MCF 10A (cell line): Measurements from ENCODE around the gene VIT. TPM values are rescaled to one million over a fixed set of nuclear protein-coding genes. Genes with fewer than 3 reads are reported as not detected.

ENCODE experiments used
- BruUV-seq: library from RNA; stranded (reverse); fragments of 400-500 nt; replicated peaks from 2 replicates; lab custom pipeline; 2021; lab: Mats Ljungman, UMichigan
- CTCF ChIA-PET: fragments of 300-600 bp; sonication (Branson Sonifier 250); formaldehyde crosslinking; extraction: SDS; loops from one replicate; lab custom pipeline; 2021; ENCODE audit warnings: antibody characterized with exemption, inconsistent platforms; lab: Yijun Ruan, JAX
- POLR2A ChIA-PET: fragments of 300-600, 350-650 bp; sonication (Branson Sonifier 250); formaldehyde crosslinking; extraction: SDS; loops from one replicate; lab custom pipeline; 2020; ENCODE audit warnings: antibody characterized with exemption, inconsistent platforms; lab: Yijun Ruan, JAX
- DNase-seq: peaks from one replicate; pipeline ENCODE4 v3.0.0-alpha.2; 2018; ENCODE audit not compliant: unreplicated experiment
- H3K27ac Mint-ChIP-seq: one replicate; pipeline ENCODE4 v1.8.0; 2022; ENCODE audit warnings: mild to moderate bottlenecking, low read depth, mixed read lengths; ENCODE audit not compliant: unreplicated experiment
- H3K27me3 Mint-ChIP-seq: one replicate; pipeline ENCODE4 v1.8.0; 2022; ENCODE audit warnings: mixed read lengths; ENCODE audit not compliant: insufficient read depth, unreplicated experiment
- H3K36me3 Mint-ChIP-seq: one replicate; pipeline ENCODE4 v1.8.0; 2022; ENCODE audit warnings: mild to moderate bottlenecking, moderate library complexity, mixed read lengths; ENCODE audit not compliant: insufficient read depth, unreplicated experiment
- H3K4me1 Mint-ChIP-seq: one replicate; pipeline ENCODE4 v1.8.0; 2022; ENCODE audit warnings: mixed read lengths; ENCODE audit not compliant: insufficient read depth, unreplicated experiment
- H3K4me3 Mint-ChIP-seq: one replicate; pipeline ENCODE4 v1.8.0; 2022; ENCODE audit warnings: mild to moderate bottlenecking, moderate library complexity, mixed read lengths; ENCODE audit not compliant: unreplicated experiment
- H3K9me3 Mint-ChIP-seq: one replicate; pipeline ENCODE4 v1.8.0; 2022; ENCODE audit warnings: mixed read lengths; ENCODE audit not compliant: unreplicated experiment
- intact Hi-C: fragments of 100-400 bp; cut with micrococcal nuclease; formaldehyde crosslinking; loops from 2 replicates; pipeline ENCODE4 v1.14.1; 2022
- total RNA-seq: library from RNA; stranded (reverse); gene quantifications from 2 replicates; pipeline ENCODE4 v1.2.3, GENCODE V29; 2022
- TF ChIP-seq, protein P1 (sequence below): fragments of 200-600 bp; IDR thresholded peaks from one replicate; pipeline ENCODE4 v1.8.0; 2022; ENCODE audit warnings: antibody characterized with exemption, mild to moderate bottlenecking; ENCODE audit not compliant: unreplicated experiment

VIT gene
- total RNA-seq, 1 experiment from 2014 or later, result not detected

- Mint-ChIP-seq H3K4me3 (no peak overlapping the region), H3K36me3 (no peaks in the 10 kb centered on the region), H3K4me1 (no peaks in the 10 kb centered on the region), H3K27ac (no peak overlapping the region), H3K9me3 (no peaks in the 10 kb centered on the region), H3K27me3 (peaks cover 71% of the 10 kb centered on the region)
- no TSS peak for BruUV-seq
- ChIA-PET POLR2A (no interaction called here), CTCF (interaction anchor here (0.7 kb wide), 1 partner anchor 45 kb away, joined by 3 read pairs; no protein-coding TSS in a partner anchor)
- no peak for DNase-seq
- TF ChIP-seq, protein P1, sequence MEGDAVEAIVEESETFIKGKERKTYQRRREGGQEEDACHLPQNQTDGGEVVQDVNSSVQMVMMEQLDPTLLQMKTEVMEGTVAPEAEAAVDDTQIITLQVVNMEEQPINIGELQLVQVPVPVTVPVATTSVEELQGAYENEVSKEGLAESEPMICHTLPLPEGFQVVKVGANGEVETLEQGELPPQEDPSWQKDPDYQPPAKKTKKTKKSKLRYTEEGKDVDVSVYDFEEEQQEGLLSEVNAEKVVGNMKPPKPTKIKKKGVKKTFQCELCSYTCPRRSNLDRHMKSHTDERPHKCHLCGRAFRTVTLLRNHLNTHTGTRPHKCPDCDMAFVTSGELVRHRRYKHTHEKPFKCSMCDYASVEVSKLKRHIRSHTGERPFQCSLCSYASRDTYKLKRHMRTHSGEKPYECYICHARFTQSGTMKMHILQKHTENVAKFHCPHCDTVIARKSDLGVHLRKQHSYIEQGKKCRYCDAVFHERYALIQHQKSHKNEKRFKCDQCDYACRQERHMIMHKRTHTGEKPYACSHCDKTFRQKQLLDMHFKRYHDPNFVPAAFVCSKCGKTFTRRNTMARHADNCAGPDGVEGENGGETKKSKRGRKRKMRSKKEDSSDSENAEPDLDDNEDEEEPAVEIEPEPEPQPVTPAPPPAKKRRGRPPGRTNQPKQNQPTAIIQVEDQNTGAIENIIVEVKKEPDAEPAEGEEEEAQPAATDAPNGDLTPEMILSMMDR, result no peak
- intact Hi-C loops, result no loop called here
These were observed 51.7 kb downstream of the VIT start for GRCh38 chr2:36748166-36748565.

DNA sequence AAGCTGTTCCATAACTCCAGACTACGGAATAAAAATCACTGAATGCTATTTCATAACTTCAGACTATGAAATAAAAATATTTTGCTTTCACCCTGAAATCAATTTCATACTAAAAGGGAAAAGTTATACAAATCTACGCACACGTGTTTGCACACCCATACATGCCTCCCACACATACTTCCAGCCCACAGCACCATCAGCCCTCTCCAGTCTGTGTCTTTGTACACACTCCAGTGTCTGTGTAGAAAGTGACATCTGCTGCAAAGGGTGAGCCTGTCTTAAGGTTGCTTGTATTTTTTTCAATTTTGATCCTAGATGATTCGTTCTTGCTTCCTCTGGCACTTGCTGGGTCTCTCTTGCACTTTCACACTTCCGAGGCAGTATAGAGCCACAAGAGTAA lies 53.6 kb downstream of the VIT start:
- no peak for DNase-seq
- Mint-ChIP-seq H3K36me3 (no peaks in the 10 kb centered on the region), H3K4me3 (no peak overlapping the region), H3K9me3 (no peaks in the 10 kb centered on the region), H3K27me3 (peaks cover 52% of the 10 kb centered on the region), H3K4me1 (no peaks in the 10 kb centered on the region), H3K27ac (no peak overlapping the region)
- ChIA-PET CTCF (no interaction called here), POLR2A (interaction anchor here (0.6 kb wide), 1 partner anchor 418 kb away, joined by 3 read pairs; no protein-coding TSS in a partner anchor)
- intact Hi-C loops, result no loop called here
- TF ChIP-seq, protein P1, result no peak
- BruUV-seq, result no TSS peak

- H3K27ac Mint-ChIP-seq, result no peak overlapping the region
- no peaks in the 10 kb centered on the region for H3K9me3 Mint-ChIP-seq
- TF ChIP-seq, protein P1, result no peak
- no peak overlapping the region for H3K4me3 Mint-ChIP-seq
- ChIA-PET POLR2A (no interaction called here), CTCF (no interaction called here)
- peaks cover 15% of the 10 kb centered on the region for H3K27me3 Mint-ChIP-seq
- intact Hi-C loops, result no loop called here
- peak; percentile 28 for DNase-seq
- no TSS peak for BruUV-seq
- H3K4me1 Mint-ChIP-seq, result no peaks in the 10 kb centered on the region
- H3K36me3 Mint-ChIP-seq, result no peaks in the 10 kb centered on the region
These were observed 57.3 kb downstream of the VIT start for GRCh38 chr2:36753706-36754221.

DNA sequence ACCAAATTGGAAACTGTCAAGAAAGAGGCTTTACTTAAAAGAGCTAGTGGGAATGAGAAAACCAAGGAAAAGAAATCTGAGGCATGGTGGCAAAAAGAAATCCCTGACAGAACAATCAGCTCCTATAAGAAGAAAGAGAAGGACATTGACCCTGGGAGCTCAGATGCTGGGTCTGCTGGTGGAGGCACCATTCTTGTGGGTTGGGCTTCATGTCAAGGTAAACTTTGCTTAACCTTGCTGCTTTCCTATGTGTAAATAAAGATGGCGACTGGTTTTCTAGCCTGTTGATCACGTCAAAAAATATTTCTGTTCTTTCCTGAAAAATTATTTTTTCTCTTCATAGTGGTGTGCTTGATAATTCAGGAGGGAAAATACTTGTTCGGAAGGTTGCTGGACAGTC lies 58.1 kb downstream of the VIT start:
- Mint-ChIP-seq H3K4me3 (no peak overlapping the region), H3K27me3 (peaks cover 7% of the 10 kb centered on the region), H3K27ac (no peak overlapping the region), H3K36me3 (no peaks in the 10 kb centered on the region), H3K9me3 (no peaks in the 10 kb centered on the region), H3K4me1 (no peaks in the 10 kb centered on the region)
- BruUV-seq, result no TSS peak
- no peak for DNase-seq
- POLR2A ChIA-PET, result no interaction called here
- intact Hi-C loops, result no loop called here
- TF ChIP-seq, protein P1, result no peak
- CTCF ChIA-PET, result interaction anchor here (0.7 kb wide), 1 partner anchor 64 kb away, joined by 3 read pairs; no protein-coding TSS in a partner anchor
